Caki2 (cell line): ENCODE measurements around the gene EGFL7. TPM values are rescaled to one million over a fixed set of nuclear protein-coding genes. Genes with fewer than 3 reads are reported as not detected.

Source experiments
- DNase-seq: peaks from one replicate; pipeline ENCODE4 v3.0.0-alpha.2; 2015; ENCODE audit warnings: low read depth
- in situ Hi-C: cut with HindIII; loops from 2 replicates; pipeline ENCODE4 v1.10.0; 2016; ENCODE audit warnings: low sequenced_read_pairs, low pct_unique_long_range_greater_than_20kb, mixed read lengths
- total RNA-seq: library from RNA; depleted of rRNA; stranded (reverse); fragments of >200 nt; shearing (Covaris generic); gene quantifications from 2 replicates; pipeline ENCODE4 v1.2.3, GENCODE V29; 2014; ENCODE audit warnings: low replicate concordance; rRNA removed

EGFL7 gene
- 51.4 and 58.6 TPM in 2 replicates for total RNA-seq

DNA sequence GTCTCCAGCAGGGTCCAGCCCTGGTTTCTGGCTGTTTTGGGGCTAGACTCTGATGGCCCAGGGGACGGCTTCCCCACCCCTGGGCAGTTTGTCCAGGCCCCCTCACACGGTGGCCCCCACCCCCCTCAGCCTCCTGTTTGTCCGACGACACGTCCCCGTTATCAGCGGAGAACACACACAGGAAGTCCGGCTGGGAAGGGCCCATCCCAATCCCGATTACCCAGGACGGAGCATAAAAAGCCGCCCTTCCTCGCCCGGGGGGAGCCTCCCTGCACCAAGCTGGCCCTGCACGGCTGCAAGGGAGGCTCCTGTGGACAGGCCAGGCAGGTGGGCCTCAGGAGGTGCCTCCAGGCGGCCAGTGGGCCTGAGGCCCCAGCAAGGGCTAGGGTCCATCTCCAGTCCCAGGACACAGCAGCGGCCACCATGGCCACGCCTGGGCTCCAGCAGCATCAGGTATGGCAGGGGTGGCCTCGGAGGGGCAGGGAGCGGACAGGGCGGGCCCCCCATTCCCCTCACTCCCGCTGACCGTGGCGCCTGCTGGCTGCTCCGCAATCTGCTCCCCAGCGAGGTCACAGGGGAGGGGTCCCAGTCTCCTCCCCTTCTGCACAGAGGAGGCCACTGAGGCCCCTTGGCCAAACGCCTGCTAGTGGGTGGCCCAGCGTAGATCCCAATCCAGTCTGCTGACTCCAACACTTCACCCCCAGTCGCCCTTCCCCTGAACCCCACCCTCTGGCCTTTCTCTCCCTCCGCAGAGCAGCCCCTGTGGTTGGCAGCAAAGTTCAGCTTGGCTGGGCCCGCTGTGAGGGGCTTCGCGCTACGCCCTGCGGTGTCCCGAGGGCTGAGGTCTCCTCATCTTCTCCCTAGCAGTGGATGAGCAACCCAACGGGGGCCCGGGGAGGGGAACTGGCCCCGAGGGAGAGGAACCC, at the start of gene EGFL7:
Gene EGFL7, plus strand, starts transcription at position 261 of the 926 bp plus-strand sequence. CDS start 5,367 bp downstream, outside the sequence.
- DNase-seq = no peak
- in situ Hi-C loops = no loop called here

DNA sequence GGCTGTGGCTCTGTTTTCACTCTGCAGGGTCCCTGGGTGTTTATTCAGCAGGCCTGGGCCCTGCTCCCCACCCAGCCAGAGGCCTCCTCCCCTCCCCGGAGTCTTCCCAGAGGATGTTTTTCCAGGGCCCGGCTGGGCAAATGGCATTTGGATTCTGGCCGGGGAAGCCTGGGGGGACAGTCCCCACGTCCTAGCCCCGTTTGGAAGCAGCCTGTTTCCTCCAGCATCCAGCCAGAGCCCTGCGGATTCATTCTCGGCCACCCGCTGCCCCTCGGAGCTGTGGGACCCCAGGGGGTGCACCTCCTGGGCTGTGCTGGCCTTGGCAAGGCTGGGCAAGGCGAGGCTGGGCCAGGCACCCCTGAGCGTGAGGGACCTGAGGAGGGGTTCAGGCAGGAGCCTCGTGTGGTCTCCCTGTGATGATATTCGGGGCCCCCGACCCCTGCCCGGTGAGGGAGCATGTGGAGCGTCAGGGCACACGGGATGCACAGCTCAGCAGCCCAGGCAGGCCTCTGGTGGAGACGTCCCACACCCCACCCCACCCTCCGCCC, 48.8 kb upstream of the EGFL7 start:
- in situ Hi-C loops = no loop called here
- DNase-seq = no peak

DNA sequence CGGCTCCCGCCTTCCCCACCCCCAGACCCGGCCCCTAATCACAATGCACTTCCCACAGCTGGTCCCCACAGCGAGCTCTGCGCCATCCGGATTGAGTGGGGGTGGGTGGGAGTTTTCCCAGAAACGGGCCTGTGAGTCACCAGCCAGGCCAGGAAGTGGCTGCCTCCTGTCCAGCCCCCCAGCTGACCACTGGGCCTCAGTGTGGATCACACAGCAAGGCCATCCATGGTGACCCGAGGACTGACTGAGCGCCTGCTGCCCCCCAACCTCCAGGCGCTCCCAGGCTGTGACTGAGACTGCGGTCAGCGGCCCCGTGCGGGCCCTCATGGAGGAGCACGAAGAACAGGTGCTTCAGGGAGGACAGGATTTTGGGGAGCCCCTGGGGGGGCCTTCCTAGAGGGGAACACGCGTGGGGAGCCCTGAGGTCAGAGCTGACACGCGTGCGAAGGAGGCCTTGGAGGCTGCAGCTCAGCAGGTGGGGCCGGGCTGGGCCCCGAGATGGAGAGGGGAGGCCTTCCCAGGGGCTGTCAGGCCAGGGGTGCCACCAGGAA, 48.3 kb upstream of the EGFL7 start:
- in situ Hi-C loops = no loop called here
- no peak for DNase-seq

DNA sequence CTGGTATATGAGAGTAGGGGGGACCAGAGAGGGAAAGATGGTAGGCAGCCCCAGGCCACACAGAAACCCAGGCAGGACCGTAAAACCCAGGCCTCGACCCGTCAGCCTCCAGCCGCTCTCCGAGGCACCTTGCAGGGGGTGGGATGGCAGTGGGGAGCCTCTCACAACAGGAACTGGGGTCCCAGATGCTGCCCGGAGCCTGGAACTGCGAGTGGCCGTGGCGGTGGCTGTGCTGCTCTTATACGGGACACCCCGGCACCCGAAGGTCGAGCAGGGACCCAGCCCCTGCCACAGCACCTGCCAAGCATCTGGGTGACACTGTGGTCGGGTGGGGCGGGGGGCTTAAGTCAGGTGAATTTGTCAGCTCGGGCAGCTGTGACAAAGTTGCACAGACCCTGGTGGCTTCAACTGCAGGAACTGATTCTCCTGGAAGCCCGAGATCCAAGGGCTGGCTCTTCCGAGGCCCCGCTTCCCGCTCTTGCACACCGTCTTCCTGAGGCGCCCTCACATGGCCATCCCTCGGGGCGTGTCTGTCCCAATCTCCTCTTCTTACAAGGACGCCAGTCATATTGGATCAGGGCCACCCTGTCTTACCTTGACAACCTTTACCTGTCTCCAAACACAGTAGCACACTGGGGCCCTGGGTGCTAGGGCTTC, 47.6 kb upstream of the EGFL7 start:
- in situ Hi-C loops = no loop called here
- DNase-seq = no peak

DNA sequence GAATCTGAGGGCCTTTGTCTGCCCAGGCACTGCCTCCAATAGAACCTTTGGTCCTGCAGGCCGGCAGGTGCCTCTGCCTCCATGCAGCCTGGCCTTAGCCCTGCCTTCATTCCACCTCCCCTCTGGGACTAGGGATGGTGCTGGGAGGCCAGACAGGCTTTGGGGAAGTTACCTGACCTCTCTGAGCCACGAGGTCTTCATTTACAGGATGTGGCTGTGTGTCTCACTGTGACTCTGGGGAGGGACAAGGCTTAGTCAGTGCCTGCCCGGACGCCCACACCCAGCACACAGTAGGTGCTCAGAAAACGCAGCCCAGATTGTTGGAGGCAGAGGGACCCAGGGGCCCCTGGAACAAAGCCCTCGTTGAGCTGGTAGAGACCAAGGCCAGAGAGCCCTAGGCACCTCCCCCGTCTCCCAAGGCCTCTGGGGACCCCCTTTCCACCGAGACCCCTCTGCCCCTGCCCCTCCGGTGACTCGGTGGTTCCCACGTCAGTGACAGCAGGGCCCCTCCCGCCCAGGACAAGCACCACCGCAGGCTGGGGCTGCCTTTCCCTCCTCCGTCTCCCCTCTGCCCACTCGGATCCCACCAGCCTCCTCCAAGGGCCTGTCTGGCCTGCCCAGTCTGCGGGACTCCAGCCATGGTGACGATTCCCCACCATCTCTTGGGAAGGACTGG, 46.9 kb upstream of the EGFL7 start:
- in situ Hi-C loops = no loop called here
- no peak for DNase-seq

DNA sequence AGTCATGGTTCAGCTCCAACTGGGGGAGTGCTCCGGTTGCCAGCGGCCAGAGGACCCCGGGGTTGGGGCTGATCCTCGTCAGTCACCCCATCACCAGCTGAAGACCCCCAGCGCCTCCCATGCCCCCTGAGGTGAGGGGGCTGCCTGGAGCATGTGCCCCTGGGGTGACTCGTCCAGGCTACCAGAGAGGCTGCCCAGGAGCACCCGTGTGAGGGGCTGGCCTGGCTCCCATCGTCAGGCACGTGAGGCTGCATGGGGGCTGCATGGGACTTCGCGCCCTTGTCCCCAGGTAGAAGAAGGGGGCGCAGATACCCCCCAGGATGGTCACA, 46.4 kb upstream of the EGFL7 start:
- DNase-seq = no peak
- in situ Hi-C loops = no loop called here

DNA sequence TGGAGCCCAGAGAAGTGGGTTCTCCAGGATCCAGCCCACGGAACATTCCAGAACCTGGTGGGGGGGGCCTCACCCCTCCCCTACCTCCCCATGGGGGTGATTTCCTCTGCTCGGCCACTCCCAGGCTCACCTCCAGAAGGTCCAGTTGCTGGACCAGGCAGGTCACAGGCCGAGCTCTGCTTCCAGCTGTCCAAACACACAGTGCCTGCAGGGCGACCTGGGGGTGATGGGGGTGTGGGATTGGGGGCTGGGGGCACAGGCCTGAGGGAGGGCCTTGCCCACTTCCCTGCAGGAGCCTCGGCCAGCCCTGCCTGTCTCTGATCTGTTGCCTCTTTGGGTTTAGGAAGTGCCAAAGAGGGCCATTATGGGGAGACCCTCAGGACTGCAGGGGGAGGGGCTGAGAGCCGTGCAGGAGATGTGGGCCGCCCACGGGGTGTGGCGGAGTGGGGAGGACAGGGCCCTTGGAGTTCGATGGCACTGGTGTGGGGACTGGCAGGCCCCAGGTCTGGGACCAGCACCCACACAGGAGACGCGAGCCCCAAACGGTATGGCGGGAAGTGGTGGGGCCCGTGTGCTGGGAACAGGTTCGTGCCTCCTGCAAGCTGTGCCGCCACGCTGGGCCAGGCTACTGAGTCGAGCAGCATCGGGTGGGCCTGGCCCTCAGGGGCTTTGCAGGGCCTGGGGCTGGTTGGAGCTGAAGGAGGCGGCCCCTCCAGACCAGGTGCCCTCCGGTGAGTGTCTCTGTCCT, 45.6 kb upstream of the EGFL7 start:
- in situ Hi-C loops = no loop called here
- no peak for DNase-seq

DNA sequence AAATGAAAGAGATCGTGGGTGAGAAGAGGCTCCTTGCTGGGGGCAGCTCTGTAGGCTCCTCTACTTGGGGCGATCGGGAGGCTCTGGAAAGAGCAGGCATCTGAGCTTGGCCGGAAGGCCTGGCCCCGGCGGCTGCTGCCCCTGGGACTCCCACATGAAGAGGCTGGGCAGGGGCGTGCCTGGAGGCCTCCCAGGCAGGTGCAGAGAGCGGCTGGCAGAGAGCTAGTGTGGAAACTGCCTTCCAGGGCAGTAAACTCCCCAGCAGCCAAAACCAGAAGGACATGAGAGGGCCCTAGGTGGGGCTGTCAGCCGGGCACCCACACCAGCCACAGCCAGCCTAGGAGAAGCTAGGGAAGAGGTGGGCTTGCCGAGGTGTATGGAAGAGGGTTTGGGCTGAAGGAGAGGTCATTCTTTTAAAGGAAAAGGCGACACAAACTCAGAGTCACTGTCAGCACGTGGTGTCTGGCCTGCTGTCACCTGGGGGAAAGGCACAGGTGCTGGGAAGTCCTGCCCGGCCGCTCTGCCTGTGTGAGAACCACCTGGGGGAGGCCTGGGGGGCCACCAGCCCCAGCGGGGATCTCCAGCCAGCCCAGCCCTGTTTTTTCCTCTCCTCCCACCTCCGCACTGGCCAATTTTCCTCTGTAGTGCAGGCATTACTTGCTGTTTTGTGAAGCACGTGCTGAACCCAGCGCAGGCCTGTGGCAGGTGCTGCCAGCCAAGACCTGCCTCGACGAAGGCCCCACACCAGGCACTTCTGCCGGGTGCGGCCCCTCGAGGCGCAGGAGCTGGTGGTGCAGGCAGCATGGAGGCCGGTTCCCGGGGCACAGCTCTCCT, 44.8 kb upstream of the EGFL7 start:
- DNase-seq = no peak
- in situ Hi-C loops = no loop called here

DNA sequence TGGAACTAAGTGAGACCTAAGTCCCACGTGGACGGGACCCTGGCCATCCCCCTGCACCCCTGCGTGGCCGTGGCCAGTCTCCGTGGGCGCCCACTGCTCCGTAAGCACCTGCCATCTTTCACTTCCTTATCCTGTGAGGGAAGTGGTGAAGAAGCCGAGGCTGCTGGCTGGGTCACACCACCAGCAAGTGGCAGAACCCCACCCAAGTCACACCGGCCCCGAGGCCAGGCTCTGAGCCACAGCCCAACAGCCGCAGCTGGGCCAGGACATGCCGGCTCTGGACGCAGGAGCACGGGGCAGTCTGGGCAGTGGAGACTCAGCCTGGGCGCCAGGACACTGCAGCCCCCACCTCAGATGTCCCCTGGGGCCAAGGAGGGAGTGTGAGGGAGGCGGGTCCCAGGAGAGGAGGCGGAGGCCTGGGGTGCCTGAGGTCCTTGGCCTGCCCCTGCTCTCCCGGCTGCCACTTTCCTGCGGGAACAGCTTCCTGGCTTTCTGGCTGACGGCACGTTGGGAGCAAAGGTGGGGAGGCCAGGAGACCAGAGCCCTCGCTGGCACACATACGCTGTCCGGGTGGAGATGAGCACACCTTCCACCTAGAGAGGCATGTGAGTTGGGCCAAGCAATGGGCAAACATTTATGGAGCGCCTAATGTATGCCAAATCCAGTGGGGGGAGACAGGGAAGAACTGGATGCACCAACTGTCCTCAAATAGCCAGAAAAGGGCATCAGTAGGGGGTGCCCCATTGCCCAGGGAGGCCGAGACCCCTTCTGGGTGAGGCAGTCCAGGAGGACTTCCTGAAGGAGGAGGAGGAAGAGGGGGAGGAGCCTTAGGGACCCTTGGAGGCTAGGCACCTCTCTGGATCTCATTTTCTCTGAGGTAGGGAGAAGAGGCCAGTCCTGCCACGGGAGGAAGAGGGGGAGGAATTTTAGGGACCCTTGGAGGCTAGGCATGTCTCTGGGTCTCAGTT, 43.9 kb upstream of the EGFL7 start:
- in situ Hi-C loops = no loop called here
- no peak for DNase-seq

DNA sequence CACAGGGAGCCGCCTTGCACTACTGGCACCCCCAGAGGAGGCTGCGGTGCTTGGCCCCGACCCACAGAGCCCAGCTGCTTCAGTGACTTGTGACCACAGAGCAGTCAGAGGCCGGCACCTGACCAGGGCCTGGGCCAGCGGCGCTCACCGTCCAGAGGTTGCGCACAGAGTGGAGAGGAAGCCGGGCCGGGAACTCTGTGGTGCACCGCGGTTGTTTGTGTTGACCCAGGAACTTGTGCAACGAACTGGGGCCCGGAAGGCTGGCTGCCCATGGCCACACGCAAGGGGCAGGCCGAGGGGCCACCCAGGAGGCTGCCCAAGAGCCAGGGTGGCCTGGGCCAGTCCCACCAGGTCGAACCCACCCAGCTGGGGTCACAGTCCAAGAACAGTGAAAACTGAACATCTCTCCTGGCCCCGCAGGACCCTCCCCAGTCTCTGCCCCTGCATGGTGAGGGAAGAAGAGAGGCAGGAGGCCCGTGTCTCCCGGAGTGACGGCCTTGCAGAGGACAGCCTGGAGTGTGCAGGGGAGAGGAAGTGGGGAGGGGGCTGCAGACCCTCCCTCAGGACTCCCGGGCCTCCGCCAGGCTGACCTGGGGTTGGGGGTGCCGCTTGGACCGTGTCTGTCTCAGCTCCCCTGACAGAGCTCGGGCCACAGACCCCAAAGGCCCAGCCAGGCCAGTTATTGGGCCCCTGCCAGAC, 42.8 kb upstream of the EGFL7 start:
- in situ Hi-C loops = no loop called here
- DNase-seq = no peak

DNA sequence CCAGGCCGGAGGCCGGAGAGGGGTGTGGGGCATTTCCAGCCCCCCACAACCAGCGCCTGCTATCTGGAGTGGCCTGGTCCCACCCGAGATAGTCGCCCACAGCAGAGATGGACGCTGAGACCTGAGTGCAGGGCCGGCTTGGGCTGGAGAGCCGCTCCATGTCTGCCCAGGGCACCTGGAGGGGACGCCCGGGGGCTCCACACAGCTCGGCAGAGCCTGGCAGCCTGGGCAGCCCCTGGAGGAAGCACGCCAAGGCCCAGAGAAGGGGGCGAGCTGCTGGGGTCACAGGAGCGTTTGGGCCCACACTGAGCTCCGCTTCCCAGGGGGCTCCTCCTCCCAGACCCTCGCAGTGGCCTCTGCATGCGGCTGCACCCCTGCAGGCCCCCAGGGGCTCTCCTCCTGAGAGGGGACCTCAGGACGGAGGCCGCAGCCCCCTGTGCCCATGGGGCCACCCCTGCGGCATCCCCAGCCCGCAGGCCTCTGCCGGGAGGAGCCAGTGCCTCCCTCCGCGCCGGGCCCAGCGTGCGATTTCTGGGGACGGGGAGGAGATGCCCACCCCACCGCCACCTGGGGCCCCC, 42.2 kb upstream of the EGFL7 start:
- in situ Hi-C loops = no loop called here
- no peak for DNase-seq

DNA sequence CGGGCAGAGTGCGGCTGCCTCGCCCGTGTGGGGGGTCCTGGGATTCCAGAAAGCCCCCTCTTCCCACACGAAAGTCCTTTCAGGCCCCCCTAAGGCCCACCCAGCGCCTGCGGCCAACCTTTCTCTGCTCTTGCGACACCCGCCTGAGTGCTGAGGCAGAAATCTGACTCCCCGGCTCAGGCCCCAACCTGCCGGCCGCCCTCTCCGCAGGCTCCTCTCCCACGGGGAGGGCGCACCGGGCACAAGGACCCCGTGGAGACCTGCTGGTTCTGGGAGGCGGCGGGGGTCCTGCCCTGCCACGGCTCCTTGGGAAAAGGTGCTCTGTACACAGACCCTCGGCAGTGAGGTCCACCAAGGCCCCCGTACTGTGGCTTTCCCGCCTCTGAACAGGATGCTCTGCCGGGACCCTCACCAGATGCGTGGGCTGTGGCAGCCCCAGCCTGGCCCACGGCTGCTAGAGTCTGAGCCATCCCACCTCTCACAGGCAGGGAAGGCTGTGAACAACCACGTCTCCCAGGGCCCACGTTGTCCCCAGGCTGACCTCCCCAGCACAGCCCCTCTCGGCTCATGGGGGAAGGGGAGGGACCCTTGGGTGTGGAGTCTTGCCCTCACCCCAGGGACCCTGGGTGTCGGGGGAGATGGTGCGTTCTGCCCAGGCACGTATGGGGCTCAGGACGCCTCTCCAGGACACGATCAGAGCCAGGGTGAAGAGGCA, 41.5 kb upstream of the EGFL7 start:
- in situ Hi-C loops = no loop called here
- no peak for DNase-seq

DNA sequence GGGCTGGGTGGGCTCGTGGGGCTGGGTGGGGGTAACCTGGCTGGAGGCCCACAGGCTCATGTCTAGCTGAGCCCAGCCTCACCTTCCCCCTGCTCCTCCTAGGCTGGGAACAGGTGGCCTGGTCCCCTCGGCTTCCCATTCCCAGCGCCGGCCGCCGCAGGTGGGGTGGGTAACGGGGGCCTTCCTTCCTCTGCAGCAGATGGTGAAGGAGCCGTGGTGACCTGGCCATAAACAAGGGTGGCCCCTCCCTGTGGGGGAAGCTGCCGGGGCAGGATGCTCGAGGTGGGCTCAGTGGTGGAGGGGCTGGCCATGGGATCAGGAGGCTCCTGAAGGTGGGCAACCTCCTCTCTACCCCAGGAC, 41.0 kb upstream of the EGFL7 start:
- in situ Hi-C loops = no loop called here
- no peak for DNase-seq

DNA sequence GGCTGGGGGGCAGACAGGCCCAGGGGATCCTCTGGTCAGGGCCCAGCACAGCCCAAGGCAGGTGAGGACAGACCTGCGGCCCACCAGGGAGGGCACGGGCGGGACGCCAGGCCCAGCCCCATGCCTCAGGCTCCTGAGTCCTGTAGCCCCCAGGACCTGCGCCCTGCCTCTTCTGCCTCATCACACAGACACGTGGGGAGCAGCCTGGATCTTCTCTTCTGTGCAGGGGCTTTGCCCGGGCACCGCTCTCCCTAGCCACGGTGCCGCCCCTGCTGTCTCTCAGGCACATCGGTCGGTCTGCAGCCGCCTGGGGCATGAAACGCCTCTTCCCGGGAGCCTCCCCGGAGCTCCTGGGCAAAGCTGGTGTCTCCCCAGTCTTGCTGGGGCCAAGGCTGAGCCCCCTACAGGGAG, 40.2 kb upstream of the EGFL7 start:
- DNase-seq = no peak
- in situ Hi-C loops = no loop called here
